HepG2 (cell line): ENCODE results near the gene DSC2. TPM values are rescaled to one million over a fixed set of nuclear protein-coding genes. Genes with fewer than 3 reads are reported as not detected.

Experiments used
- ATAC-seq: fragments of 200-7000 bp; cut with Tn5 transposase; 3 replicates; pipeline ENCODE4 v1.9.1; 2020; ENCODE audit warnings: mild to moderate bottlenecking, moderate library complexity
- BruUV-seq: library from RNA; stranded (reverse); fragments of 400-500 nt; replicated peaks from 2 replicates; lab custom pipeline; 2021; lab: Mats Ljungman, UMichigan
- CTCF ChIA-PET: fragments of 300-600 bp; formaldehyde crosslinking; extraction: SDS; loops from one replicate; lab custom pipeline; 2021; ENCODE audit warnings: low total read pairs, inconsistent platforms, low intra/inter-chr PET ratio; lab: Yijun Ruan, JAX
- POLR2A ChIA-PET: fragments of 350-600 bp; sonication (Branson Sonifier 250); formaldehyde crosslinking; loops from one replicate; lab custom pipeline; 2020; ENCODE audit warnings: antibody characterized with exemption, inconsistent platforms; lab: Yijun Ruan, JAX
- DNase-seq: peaks from one replicate; pipeline ENCODE4 v3.0.0-alpha.2; 2015; ENCODE audit warnings: low spot score
- FAIRE-seq: peaks from 3 replicates; lab custom pipeline; 2011; peaks lifted over from hg19 to GRCh38; lab: Jason Lieb, UNC
- H2AFZ ChIP-seq: one replicate; pipeline ENCODE4 v1.6.1; 2011; ENCODE audit warnings: low read length, inconsistent platforms
- H3K27ac ChIP-seq: fragments of 300-600 bp; 3 replicates; pipeline ENCODE4 v1.8.0; 2011; ENCODE audit warnings: mixed run types, mild to moderate bottlenecking, mixed read lengths, low read length, inconsistent platforms; ENCODE audit not compliant: insufficient read depth; ENCODE audit errors: extremely low read length
- H3K27me3 ChIP-seq, 2 experiments: fragments of 200-600 bp in 1 of 2; 2 replicates in 1 of 2; 3 replicates in 1 of 2; pipeline versions ENCODE4 v1.6.0 to v1.8.0; 2011; ENCODE audit warnings: low read length in 2 of 2, mild to moderate bottlenecking in 2 of 2, moderate library complexity in 2 of 2, inconsistent platforms in 1 of 2; ENCODE audit not compliant: insufficient read depth in 2 of 2, control insufficient read depth in 1 of 2
- H3K36me3 ChIP-seq, 2 experiments: fragments of 200-600 bp in 1 of 2; replicated peaks in 1 of 2; 2 replicates in 1 of 2; 3 replicates in 1 of 2; pipeline versions ENCODE4 v1.5.1 to v1.8.0; 2011; ENCODE audit warnings: low read length in 2 of 2, inconsistent platforms in 1 of 2; ENCODE audit not compliant: insufficient read depth in 2 of 2, control insufficient read depth in 1 of 2
- H3K4me1 ChIP-seq: 2 replicates; pipeline ENCODE4 v1.5.1; 2012; ENCODE audit warnings: low read length, inconsistent platforms; ENCODE audit not compliant: insufficient read depth
- H3K4me2 ChIP-seq: 2 replicates; pipeline ENCODE4 v1.6.0; 2011; ENCODE audit warnings: low read depth, low read length, inconsistent platforms
- H3K4me3 ChIP-seq, 3 experiments: fragments of 200-600 bp in 1 of 3; sonication (generic), shearing (Covaris generic) in 1 of 3; replicated peaks in 1 of 3; 2 replicates each; pipeline ENCODE4 v1.5.1; 2011 to 2016; ENCODE audit warnings: low read length in 3 of 3, inconsistent platforms in 2 of 3, low read depth in 2 of 3, mild to moderate bottlenecking in 2 of 3, control low read depth in 1 of 3, mixed read lengths in 1 of 3; ENCODE audit not compliant: insufficient read depth in 1 of 3
- H3K79me2 ChIP-seq: one replicate; pipeline ENCODE4 v1.6.1; 2011; ENCODE audit warnings: low read length, inconsistent platforms; ENCODE audit not compliant: insufficient read depth
- H3K9ac ChIP-seq: 2 replicates; pipeline ENCODE4 v1.6.0; 2011; ENCODE audit warnings: mild to moderate bottlenecking, low read depth, low read length, inconsistent platforms; ENCODE audit not compliant: insufficient read depth
- H3K9me3 ChIP-seq: 2 replicates; pipeline ENCODE4 v1.5.1; 2012; ENCODE audit warnings: mild to moderate bottlenecking, low read length
- H4K20me1 ChIP-seq: 2 replicates; pipeline ENCODE4 v1.6.0; 2011; ENCODE audit warnings: inconsistent platforms, mild to moderate bottlenecking, low read length, moderate library complexity; ENCODE audit not compliant: insufficient read depth
- ISL2 ChIP-seq: sonication (generic); formaldehyde crosslinking; IDR thresholded peaks from 2 replicates; pipeline ENCODE4 v1.5.0; 2020; ENCODE audit warnings: missing genetic modification reagents
- POGZ ChIP-seq: sonication (generic); formaldehyde crosslinking; IDR thresholded peaks from 2 replicates; pipeline ENCODE4 v1.4.0; 2020; ENCODE audit warnings: mild to moderate bottlenecking, missing genetic modification reagents
- SNAI1 ChIP-seq: sonication (generic); formaldehyde crosslinking; IDR thresholded peaks from 2 replicates; pipeline ENCODE4 v1.5.0; 2020; ENCODE audit warnings: mild to moderate bottlenecking, missing genetic modification reagents, borderline replicate concordance
- TARDBP ChIP-seq: sonication (generic); formaldehyde crosslinking; IDR thresholded peaks from 2 replicates; pipeline ENCODE4 v1.8.0; 2022; ENCODE audit warnings: mild to moderate bottlenecking, missing genetic modification reagents
- ZFX ChIP-seq: sonication (generic); formaldehyde crosslinking; IDR thresholded peaks from 2 replicates; pipeline ENCODE4 v1.4.0; 2020; ENCODE audit warnings: mild to moderate bottlenecking, low read depth, missing genetic modification reagents, moderate library complexity
- ZNF20 ChIP-seq: sonication (generic); formaldehyde crosslinking; IDR thresholded peaks from 2 replicates; pipeline ENCODE4 v1.4.0; 2020; ENCODE audit warnings: mild to moderate bottlenecking, moderate library complexity, missing genetic modification reagents
- ZNF670 ChIP-seq: sonication (generic); formaldehyde crosslinking; IDR thresholded peaks from 2 replicates; pipeline ENCODE4 v1.8.0; 2022; ENCODE audit warnings: mild to moderate bottlenecking, missing genetic modification reagents, borderline replicate concordance
- ZNF747 ChIP-seq: sonication (generic); formaldehyde crosslinking; IDR thresholded peaks from 2 replicates; pipeline ENCODE4 v1.8.1; 2023; ENCODE audit warnings: missing genetic modification reagents, mild to moderate bottlenecking, borderline replicate concordance
- ZNF83 ChIP-seq: sonication (generic); formaldehyde crosslinking; IDR thresholded peaks from 2 replicates; pipeline ENCODE4 v1.4.0; 2020; ENCODE audit warnings: missing genetic modification reagents, mild to moderate bottlenecking, borderline replicate concordance
- WGBS: methylation state at CpG from one replicate; pipeline ENCODE4 v1.1.6; 2017; ENCODE audit warnings: low lambda C conversion rate; 5-methylcytosine and 5-hydroxymethylcytosine counted together
- in situ Hi-C: cut with HindIII; loops from 2 replicates; pipeline ENCODE4 v1.10.0; 2017; ENCODE audit warnings: low pct_unique_long_range_greater_than_20kb; ENCODE audit not compliant: extremely low pct_ligation_motif_present
- intact Hi-C: fragments of 100-400 bp; cut with micrococcal nuclease; formaldehyde crosslinking; loops from one replicate; pipeline ENCODE4 v1.10.0; 2022; ENCODE audit not compliant: unreplicated experiment
- polyA plus RNA-seq, 8 experiments: library from polyadenylated mRNA; depleted of rRNA in 3 of 8; stranded (reverse) in 7 of 8; unstranded in 1 of 8; fragments of >200 nt; fragmentation: Illumina TruSeq in 4 of 8; extraction: Trizol in 4 of 8; gene quantifications; 2 replicates each; pipeline versions ENCODE4 v1.2.1 to v1.2.3, GENCODE V29; 2011 to 2016; ENCODE audit warnings: low read depth in 4 of 8, missing spikeins in 1 of 8, mixed read lengths in 1 of 8; ENCODE audit not compliant: insufficient read depth in 1 of 8
- total RNA-seq, 5 experiments: library from RNA; depleted of rRNA; stranded (reverse); fragments of >200 nt; fragmentation: Illumina TruSeq; extraction: Trizol; gene quantifications; 2 replicates each; pipeline ENCODE4 v1.2.3, GENCODE V29; 2016; ENCODE audit warnings: low read depth in 1 of 5
- TF ChIP-seq, protein P1 (sequence below): sonication (generic); IDR thresholded peaks from 2 replicates; pipeline ENCODE4 v1.6.1; 2016; ENCODE audit warnings: low read depth, borderline replicate concordance

Gene DSC2
- total and polyA plus RNA-seq, 2 of the 13 experiments (the other 11 are each of a cell fraction or from before 2014, with no cell fraction given) = 7.2 to 24.9 TPM

DNA sequence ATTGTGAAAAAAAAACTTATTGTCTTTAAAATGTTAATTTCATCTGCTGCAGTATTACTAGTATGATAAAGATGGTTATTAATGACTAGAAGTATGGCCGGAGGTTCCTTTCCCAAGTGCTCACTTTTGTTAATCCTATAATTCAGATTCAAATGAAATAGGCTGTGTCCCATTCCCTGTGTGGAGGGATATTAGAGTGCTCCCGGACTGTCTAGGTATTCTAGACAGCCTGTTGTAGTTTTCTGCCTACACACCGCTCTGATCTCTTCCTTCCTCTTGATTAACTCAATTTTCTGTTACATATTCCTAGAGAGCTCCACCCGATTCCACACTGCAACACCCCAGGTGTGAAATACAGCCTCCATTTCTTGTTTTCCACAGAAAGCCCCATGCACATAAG, 44.3 kb downstream of the DSC2 start:
- WGBS = 72% methylated on average over 4 of the region's 4 CpGs
- CTCF ChIA-PET = no interaction called here
- no peak overlapping the region for H3K4me3 ChIP-seq
- H3K27me3 ChIP-seq = no peaks in the 10 kb centered on the region
- H3K4me1 ChIP-seq = peaks cover 18% of the 10 kb centered on the region
- no peaks in the 10 kb centered on the region for H3K36me3 ChIP-seq
- in situ Hi-C loops = no loop called here
- ATAC-seq = no peak
- BruUV-seq = no TSS peak
- DNase-seq = no peak
- H3K79me2 ChIP-seq = no peaks in the 10 kb centered on the region
- H3K27ac ChIP-seq = no peak overlapping the region
- H4K20me1 ChIP-seq = no peaks in the 10 kb centered on the region
- POLR2A ChIA-PET = no interaction called here
- no peak for FAIRE-seq
- no peaks in the 10 kb centered on the region for H3K9me3 ChIP-seq
- H2AFZ ChIP-seq = no peak overlapping the region
- intact Hi-C loops = loop anchor here (10.0 kb wide), 1 partner anchor 457 kb away; no protein-coding TSS in a partner anchor
- TF ChIP-seq, protein P1, sequence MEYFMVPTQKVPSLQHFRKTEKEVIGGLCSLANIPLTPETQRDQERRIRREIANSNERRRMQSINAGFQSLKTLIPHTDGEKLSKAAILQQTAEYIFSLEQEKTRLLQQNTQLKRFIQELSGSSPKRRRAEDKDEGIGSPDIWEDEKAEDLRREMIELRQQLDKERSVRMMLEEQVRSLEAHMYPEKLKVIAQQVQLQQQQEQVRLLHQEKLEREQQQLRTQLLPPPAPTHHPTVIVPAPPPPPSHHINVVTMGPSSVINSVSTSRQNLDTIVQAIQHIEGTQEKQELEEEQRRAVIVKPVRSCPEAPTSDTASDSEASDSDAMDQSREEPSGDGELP = no peak
- TF ChIP-seq ZNF83 (CRISPR knock-in tag) (no peak), ZNF670 (no peak), ZNF747 (CRISPR knock-in tag) (no peak), SNAI1 (CRISPR knock-in tag) (no peak), ZNF20 (CRISPR knock-in tag) (no peak), ZFX (no peak), POGZ (CRISPR knock-in tag) (no peak), ISL2 (CRISPR knock-in tag) (no peak), TARDBP (CRISPR knock-in tag) (no peak)
- TF ChIP-seq, all 625 proteins: peak for 0
- Histone ChIP-seq H3K4me2 (no peak overlapping the region), H3K9ac (no peak overlapping the region)
